HEK293T (cell line): ENCODE data around the gene CDH16.

Experiments used
- CTCF ChIA-PET: fragments of 350-600 bp; formaldehyde crosslinking; extraction: SDS; loops from one replicate; lab custom pipeline; 2021; ENCODE audit warnings: antibody characterized with exemption, inconsistent platforms; lab: Yijun Ruan, JAX
- POLR2A ChIA-PET: fragments of 350-600 bp; formaldehyde crosslinking; extraction: SDS; loops from one replicate; lab custom pipeline; 2020; ENCODE audit warnings: antibody characterized with exemption, inconsistent platforms; lab: Yijun Ruan, JAX
- DNase-seq: peaks from one replicate; pipeline ENCODE4 v3.0.0; 2012; ENCODE audit warnings: mixed read lengths; ENCODE audit errors: extremely low spot score
- ARNT ChIP-seq: fragments of 450-650 bp; IDR thresholded peaks from 2 replicates; pipeline ENCODE4 v1.6.1; 2017; ENCODE audit warnings: mild to moderate bottlenecking
- BHLHE40 ChIP-seq: fragments of 450-650 bp; IDR thresholded peaks from 2 replicates; pipeline ENCODE4 v1.6.1; 2016; ENCODE audit warnings: mild to moderate bottlenecking, moderate library complexity, borderline replicate concordance
- CTBP1 ChIP-seq: fragments of 450-650 bp; IDR thresholded peaks from 2 replicates; pipeline ENCODE4 v1.6.1; 2016; ENCODE audit warnings: borderline replicate concordance
- ELF4 ChIP-seq: fragments of 450-650 bp; IDR thresholded peaks from 2 replicates; pipeline ENCODE4 v1.6.1; 2017; ENCODE audit warnings: antibody characterized with exemption
- FOXA1 ChIP-seq: fragments of 450-650 bp; IDR thresholded peaks from 2 replicates; pipeline ENCODE4 v1.6.1; 2016; ENCODE audit warnings: mild to moderate bottlenecking
- FOXK2 ChIP-seq: fragments of 450-650 bp; IDR thresholded peaks from 2 replicates; pipeline ENCODE4 v1.6.1; 2016; ENCODE audit warnings: mild to moderate bottlenecking
- FOXM1 ChIP-seq: fragments of 450-650 bp; IDR thresholded peaks from 2 replicates; pipeline ENCODE4 v1.6.1; 2017; ENCODE audit warnings: mild to moderate bottlenecking, borderline replicate concordance
- HDGF ChIP-seq: fragments of 450-650 bp; IDR thresholded peaks from 2 replicates; pipeline ENCODE4 v1.6.1; 2017; ENCODE audit warnings: antibody characterized with exemption, borderline replicate concordance
- L3MBTL2 ChIP-seq: fragments of 450-650 bp; conservative IDR thresholded peaks from 2 replicates; pipeline ENCODE4 v1.6.1; 2016; ENCODE audit warnings: mild to moderate bottlenecking
- LEF1 ChIP-seq: fragments of 450-650 bp; IDR thresholded peaks from 2 replicates; pipeline ENCODE4 v1.6.1; 2017; ENCODE audit warnings: mild to moderate bottlenecking, borderline replicate concordance
- NFRKB ChIP-seq: fragments of 450-650 bp; IDR thresholded peaks from 2 replicates; pipeline ENCODE4 v1.6.1; 2016; ENCODE audit warnings: mild to moderate bottlenecking, moderate library complexity
- SP1 ChIP-seq: fragments of 450-650 bp; IDR thresholded peaks from 2 replicates; pipeline ENCODE4 v1.6.1; 2017
- SUZ12 ChIP-seq: fragments of 450-650 bp; IDR thresholded peaks from 2 replicates; pipeline ENCODE4 v1.6.1; 2016; ENCODE audit warnings: mild to moderate bottlenecking
- TARDBP ChIP-seq: fragments of 450-650 bp; IDR thresholded peaks from 2 replicates; pipeline ENCODE4 v1.6.1; 2016
- ZNF384 ChIP-seq: fragments of 450-650 bp; IDR thresholded peaks from 2 replicates; pipeline ENCODE4 v1.6.1; 2016
- TF ChIP-seq, protein P1 (sequence below): fragments of 450-650 bp; IDR thresholded peaks from 2 replicates; pipeline ENCODE4 v1.6.1; 2016

The CDH16 gene

DNA sequence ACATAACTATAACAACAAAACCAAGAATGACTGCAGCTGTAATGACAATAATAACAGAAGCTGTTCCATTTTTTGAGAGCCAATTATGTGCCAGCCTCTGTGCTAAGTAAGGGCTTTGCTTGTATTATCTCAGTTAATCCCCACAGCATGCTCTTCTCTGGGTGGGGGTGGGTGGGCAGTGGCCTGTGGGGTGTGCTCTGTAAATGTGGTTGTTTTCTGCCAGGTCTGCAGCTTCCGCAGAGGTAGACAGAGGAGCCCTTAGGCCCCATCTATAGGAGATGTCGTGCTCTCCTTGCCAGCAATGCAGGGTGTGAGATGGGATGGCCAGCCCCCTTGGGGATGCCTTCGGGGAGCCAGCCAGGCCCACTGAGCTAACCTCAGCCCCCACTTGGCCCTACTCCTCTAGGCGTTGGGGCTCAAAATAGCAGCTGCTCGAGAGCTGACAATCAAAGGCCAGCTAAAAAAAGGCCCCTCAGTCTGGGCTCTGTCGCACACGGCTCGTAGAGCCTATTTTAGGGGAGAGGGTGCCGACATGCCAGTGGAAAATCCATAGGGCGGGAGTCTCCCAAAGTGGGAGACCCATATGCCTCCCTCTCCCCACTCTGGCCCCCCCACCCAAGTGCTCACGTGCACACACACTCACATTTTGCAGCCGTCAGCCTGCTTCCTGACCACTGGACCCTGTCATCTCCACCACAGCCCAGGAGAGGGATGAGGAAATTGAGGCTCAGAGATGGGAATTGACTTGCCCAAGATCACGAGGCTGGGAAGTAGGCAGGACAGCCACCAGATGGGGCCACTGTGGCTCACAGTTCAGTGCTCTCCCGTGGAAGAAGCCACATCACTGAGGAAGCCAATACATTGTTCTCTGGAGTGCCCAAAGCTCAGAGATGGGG is 15.8 kb downstream of the CDH16 start:
- ChIA-PET POLR2A (interaction anchor here (1.8 kb wide), 1 partner anchor 31 kb away, joined by 7 read pairs; the partner anchor contains the start of gene CIAO2B), CTCF (interaction anchor here (1.7 kb wide), 1 partner anchor 26 kb away, joined by 7 read pairs; no protein-coding TSS in a partner anchor)
- DNase-seq, result no peak
- TF ChIP-seq FOXA1 (no peak), NFRKB (no peak), TARDBP (no peak), FOXM1 (no peak), FOXK2 (no peak), HDGF (no peak), ZNF384 (no peak), LEF1 (no peak), CTBP1 (no peak)

DNA sequence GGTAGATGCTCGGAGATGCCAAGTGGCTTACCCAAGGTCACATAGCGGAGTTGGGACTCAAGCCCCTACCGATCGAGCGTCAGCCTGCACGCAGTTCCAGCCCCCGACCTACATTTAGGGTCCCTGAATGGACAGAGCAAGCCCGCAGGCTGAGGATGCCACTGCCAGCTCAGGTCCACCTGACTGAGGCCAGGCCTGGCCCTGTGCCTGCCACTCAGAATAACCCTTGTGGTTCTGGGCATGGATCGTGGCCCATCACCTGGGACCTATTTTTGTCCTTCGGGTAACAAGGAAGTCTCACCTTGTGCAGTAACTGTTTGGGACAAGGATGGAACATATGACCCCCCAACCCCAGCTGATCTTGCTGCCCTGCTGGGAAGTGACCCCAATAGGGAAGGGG is 17.1 kb downstream of the CDH16 start:
- CTCF ChIA-PET, result interaction anchor here (1.0 to 2.2 kb wide), 2 partner anchors 8 to 27 kb away, joined by 6 to 10 read pairs; no protein-coding TSS in a partner anchor
- TF ChIP-seq ARNT (no peak), FOXA1 (no peak), SUZ12 (no peak), CTBP1 (no peak), LEF1 (no peak), ELF4 (no peak), SP1 (no peak)
- no peak for DNase-seq
- POLR2A ChIA-PET, result interaction anchor here (1.8 kb wide), 1 partner anchor 33 kb away, joined by 7 read pairs; the partner anchor contains the start of gene CIAO2B

DNA sequence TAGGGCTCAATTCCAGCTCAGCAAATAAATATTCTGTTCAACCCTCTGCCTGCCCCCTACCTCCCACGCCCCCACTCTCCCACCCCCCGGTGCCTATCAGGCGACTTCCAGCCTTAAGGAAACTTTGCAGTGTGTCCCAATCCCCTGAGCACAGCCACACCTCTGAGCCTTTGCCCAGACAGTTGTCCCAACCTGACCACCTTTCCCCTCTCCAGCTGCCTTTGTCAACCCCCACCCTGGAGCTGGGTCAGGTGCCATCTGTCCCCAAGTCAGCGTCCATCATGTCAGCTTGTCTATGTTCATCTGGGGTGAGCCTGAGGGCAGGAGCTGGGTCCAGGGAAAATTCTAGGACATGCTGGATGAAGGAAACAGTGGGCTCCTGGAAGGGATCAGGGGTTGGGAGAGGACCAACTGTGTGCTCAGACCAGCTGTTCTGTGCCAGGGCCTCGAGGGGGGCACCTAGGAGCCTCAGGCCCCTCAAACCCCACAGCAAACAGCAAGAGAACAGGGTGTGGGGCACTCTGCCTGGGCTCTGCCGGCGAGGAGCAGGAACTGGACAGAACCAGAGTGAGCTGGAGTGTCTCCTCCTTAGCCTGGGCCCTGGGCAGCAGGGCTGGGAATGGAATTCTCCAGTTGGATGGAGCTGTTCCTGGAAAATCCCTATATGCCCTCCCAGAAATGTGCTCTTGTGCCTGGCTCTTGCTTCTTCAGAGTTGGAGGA is 17.8 kb downstream of the CDH16 start:
- no peak for TF ChIP-seq ARNT
- TF ChIP-seq FOXK2, result no peak
- TF ChIP-seq L3MBTL2, result no peak
- no peak for TF ChIP-seq HDGF
- no peak for TF ChIP-seq SUZ12
- no peak for TF ChIP-seq NFRKB
- TF ChIP-seq TARDBP, result no peak
- no peak for DNase-seq
- ChIA-PET POLR2A (interaction anchor here (0.7 to 1.8 kb wide), 5 partner anchors 18 to 33 kb away, joined by 3 to 7 read pairs (median 4); partner anchors contain the start of genes CDH16, CIAO2B and PDP2), CTCF (interaction anchor here (1.0 to 2.2 kb wide), 2 partner anchors 9 to 28 kb away, joined by 6 to 10 read pairs; no protein-coding TSS in a partner anchor)

DNA sequence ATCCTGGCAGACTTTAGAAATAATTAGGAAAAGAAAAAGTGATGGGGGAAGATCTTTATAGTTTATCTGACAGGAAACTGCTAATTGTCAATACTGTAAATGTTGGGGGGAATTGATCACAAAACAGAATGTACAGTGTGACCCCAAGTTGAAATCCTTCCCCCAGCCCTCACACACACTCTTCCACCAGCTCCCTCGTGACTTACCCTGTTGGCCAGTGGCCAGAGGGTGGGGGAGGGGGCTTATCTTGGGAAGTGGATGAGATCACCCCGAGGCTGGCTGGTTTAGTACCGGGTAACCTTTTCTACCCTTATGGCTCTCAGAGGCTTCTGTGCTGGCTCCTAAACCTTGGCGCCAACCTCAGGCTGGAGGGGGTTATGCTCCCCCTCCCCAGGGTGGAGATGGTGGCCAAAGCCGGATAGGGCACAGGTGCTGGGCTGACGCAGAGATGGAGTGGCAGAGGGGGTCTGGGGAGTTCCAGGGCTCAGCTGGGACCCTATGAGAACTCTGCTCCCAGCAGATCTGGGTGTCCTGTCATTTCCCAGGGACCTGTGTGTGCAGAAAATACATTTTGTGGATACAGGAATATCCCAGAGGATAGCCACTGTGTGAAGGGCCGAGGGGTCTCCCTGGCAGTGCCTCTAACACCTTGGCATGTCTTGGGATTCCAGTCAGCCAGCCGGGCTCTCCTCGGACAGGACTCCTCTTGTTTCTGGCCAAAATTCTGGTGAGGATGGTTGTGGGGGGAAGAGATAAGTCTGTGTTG is 18.6 kb downstream of the CDH16 start:
- TF ChIP-seq FOXK2 (no peak), LEF1 (no peak), FOXM1 (no peak), SUZ12 (no peak), HDGF (no peak), NFRKB (no peak), CTBP1 (no peak), BHLHE40 (no peak), SP1 (no peak), ARNT (no peak), TARDBP (no peak), FOXA1 (no peak), ZNF384 (no peak), ELF4 (no peak)
- TF ChIP-seq, protein P1, sequence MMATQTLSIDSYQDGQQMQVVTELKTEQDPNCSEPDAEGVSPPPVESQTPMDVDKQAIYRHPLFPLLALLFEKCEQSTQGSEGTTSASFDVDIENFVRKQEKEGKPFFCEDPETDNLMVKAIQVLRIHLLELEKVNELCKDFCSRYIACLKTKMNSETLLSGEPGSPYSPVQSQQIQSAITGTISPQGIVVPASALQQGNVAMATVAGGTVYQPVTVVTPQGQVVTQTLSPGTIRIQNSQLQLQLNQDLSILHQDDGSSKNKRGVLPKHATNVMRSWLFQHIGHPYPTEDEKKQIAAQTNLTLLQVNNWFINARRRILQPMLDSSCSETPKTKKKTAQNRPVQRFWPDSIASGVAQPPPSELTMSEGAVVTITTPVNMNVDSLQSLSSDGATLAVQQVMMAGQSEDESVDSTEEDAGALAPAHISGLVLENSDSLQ, result no peak
- ChIA-PET CTCF (interaction anchor here (0.9 to 2.2 kb wide), 3 partner anchors 10 to 160 kb away, joined by 3 to 10 read pairs (median 3); no protein-coding TSS in a partner anchor), POLR2A (interaction anchor here (0.8 to 1.6 kb wide), 6 partner anchors 19 to 34 kb away, joined by 3 to 6 read pairs (median 3); partner anchors contain the start of genes CDH16 and CIAO2B)
- peak; percentile 57 for DNase-seq

DNA sequence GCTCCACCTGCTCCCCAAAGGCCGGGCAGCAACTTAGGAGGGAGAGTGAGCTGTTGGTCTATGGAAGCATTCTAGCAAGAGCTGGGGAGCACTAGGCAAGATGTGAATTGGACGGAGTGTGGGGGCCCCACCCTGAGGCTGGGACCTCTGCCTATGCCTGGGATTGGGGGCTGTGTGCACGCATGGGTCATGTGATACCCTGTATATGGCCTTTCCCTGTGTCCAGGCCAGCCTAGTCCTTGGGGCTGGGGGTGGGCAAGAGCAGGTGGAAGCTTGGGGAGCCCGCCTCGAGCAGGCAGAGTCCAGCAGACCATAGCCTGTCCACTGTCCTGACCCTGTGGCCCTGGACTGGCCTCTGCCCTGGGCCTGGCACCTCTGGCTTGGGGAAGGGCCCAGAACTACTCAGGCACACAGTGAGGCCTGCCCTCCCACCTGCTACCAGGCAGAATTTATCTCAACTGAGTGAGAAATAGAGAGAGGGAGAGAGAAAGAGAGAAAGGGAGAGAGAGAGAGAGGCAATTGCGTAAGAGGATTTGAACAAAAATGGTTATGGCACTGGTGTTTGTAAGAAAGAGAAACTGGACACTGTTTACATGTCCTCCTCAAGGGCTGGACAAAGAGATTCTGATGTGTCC is 19.3 kb downstream of the CDH16 start:
- no peak for TF ChIP-seq SUZ12
- TF ChIP-seq, protein P1, result no peak
- TF ChIP-seq TARDBP, result no peak
- no peak for TF ChIP-seq FOXK2
- TF ChIP-seq CTBP1, result no peak
- TF ChIP-seq BHLHE40, result no peak
- no peak for TF ChIP-seq L3MBTL2
- no peak for TF ChIP-seq ARNT
- no peak for TF ChIP-seq LEF1
- no peak for TF ChIP-seq FOXA1
- TF ChIP-seq NFRKB, result no peak
- no peak for TF ChIP-seq ELF4
- no peak for TF ChIP-seq ZNF384
- TF ChIP-seq FOXM1, result no peak
- no peak for TF ChIP-seq HDGF
- no peak for TF ChIP-seq SP1
- CTCF ChIA-PET, result interaction anchor here (0.9 to 2.2 kb wide), 3 partner anchors 11 to 159 kb away, joined by 3 to 10 read pairs (median 3); no protein-coding TSS in a partner anchor
- DNase-seq, result no peak
- POLR2A ChIA-PET, result interaction anchor here (0.8 to 1.6 kb wide), 5 partner anchors 18 to 35 kb away, joined by 3 to 6 read pairs (median 3); partner anchors contain the start of genes CDH16 and CIAO2B
